ENCODE data around the gene PTPRN2.
"Not testable (repeated sequence)": the region's sequence is repeated elsewhere in the genome, so short reads cannot be mapped to it uniquely, and the experiment has no call there.

PTPRN2 gene

DNA sequence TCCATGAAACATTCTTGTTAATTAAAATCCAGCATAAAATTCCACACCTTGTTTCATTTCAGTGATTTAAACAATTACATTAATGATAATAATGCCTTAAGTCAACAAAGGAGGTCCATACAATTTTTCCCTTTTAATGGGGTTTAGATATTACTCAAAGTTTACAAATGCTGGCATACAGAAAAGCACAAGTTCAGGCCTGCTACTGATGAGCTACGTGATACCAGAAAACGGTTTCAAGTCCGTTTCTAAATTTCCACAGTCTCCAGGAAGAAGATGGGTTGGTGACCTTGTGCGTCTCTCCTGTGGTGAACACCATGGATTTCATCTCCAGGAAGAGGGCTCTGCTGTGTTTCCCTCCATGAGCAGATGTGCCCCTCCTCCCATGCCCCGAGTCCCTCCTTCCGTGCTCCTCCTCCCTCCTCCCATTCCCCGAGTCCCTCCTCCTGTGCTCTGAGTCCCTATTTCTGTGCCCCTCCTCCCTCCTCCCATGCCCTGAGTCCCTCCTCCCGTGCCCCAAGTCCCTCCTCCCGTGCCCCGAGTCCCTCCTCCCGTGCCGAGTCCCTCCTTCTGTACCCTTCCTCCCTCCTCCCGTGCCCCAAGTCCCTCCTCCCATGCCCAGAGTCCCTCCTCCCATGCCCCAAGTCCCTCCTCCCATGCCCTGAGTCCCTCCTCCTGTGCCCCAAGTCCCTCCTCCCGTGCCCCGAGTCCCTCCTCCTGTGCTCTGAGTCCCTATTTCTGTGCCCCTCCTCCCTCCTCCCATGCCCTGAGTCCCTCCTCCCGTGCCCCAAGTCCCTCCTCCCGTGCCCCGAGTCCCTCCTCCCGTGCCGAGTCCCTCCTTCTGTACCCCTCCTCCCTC, 201.9 kb downstream of the PTPRN2 start:
- not testable (repeated sequence) for DNase-seq (ENCODE audit: low read depth)

DNA sequence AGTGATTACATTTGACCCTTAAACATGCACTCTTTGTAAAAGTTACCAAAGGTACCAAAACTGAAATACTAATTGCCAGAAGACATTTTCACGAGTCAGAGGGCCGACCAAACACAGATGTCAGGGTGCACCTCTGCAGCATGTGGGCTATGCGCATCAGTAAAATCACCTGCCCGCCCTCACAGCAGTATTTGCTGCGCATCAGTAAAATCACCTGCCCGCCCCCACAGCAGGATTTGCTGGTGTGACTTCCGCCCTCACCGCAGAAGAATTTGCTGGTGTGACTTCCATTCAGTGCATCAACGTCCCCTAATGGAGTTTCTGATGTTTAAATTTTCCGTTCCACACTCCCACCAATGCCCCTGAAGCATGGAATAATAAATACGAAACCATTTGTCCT, 202.9 kb downstream of the PTPRN2 start:
- no peak for DNase-seq (ENCODE audit: low read depth)

DNA sequence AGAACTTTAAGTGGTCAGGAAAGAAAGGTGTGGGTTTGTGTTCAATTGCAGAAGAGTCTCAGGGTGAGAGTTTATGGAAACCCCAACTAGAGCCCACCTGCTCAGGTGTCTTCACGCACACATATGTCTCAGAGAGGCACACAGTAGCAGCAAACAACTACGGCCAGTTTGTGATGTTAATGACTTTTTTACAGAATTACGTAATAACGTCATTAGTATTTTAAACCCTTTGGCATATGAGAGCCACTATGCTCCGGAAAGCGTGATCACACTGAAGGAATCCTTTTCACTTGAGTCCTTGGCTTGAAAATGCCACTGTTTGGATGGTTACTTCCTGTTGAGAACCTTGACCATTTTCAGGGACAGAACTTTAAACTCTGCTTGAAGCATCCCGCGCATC, 204.0 kb downstream of the PTPRN2 start:
- no peak for DNase-seq (ENCODE audit: low read depth)

DNA sequence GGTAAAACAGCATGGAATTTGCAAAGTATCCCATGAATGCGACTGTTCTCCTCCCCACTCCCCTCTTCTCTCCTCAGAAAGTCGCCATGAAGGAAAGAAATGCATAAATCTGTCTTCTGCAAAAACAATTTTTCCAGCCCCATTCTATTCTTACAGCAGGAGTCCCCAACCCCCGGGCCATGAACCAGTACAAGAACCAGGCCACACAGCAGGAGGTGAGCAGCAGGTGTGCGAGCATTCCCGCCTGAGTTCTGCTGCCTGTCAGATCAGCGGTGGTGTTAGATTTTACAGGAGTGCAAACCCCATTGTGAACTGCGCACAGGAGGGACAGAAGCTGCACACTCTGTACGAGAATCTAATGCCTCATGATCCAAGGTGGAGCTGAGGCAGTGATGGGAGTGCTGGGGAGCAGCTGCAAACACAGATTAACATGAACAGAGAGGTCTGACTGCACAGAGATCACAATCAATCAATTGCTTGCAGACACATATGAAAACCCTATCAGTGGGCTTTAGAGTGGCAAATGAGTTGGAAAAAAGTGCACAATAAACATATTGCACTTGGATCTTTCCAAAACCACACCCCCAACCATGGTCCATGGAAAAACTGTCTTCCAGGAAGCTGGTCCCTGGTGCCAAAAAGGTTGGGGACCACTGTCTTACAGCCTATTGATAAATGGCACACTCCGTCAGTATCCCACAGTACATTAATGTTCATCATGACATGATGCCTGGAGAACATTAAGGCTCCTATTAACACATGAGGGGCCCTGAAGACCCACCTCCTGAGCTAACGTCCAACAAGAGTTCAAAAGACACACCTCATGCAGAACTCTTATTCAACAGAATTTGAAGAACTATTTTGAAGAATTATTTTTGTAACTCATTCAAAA, 205.0 kb downstream of the PTPRN2 start:
- no peak for DNase-seq (ENCODE audit: low read depth)

DNA sequence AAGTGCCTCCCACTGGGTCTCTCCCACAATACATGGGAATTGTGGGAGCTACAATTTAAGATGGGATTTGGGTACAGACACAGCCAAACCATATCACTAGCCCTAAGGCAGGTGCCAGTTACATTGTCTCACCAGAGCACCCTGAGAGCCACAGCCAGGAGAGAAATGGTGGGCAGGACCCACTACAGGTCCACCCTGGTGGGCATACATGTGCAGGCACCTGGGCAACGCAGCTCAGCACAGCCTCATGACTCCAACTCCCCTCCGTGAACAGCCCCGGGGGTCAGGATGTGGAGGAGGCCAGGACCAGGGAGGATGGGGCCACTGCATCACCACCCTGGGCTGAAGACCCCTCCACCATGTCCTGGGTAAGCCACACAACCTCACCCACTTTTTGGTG, 205.7 kb downstream of the PTPRN2 start:
- DNase-seq (ENCODE audit: low read depth): no peak

DNA sequence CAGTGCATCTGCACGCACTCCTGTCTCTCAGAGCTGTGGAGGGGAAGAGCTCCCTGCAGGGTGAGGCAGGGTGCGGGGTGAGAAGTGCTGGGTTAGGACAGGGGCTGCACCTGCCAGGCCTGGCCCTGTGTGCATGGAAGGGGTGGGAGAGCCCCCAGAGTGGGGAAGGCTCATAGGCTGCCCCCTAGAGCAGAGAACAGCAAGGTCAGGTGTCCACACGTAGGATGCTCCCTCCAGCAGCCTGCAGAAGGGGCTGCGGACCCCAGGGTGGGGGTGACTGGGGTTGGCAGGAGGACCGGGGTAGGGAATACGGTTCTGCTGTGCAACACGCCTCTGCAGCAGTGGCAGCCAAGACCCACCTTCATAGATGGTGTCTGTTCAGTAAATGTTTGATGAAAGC, 208.6 kb downstream of the PTPRN2 start:
- DNase-seq (ENCODE audit: low read depth): no peak

DNA sequence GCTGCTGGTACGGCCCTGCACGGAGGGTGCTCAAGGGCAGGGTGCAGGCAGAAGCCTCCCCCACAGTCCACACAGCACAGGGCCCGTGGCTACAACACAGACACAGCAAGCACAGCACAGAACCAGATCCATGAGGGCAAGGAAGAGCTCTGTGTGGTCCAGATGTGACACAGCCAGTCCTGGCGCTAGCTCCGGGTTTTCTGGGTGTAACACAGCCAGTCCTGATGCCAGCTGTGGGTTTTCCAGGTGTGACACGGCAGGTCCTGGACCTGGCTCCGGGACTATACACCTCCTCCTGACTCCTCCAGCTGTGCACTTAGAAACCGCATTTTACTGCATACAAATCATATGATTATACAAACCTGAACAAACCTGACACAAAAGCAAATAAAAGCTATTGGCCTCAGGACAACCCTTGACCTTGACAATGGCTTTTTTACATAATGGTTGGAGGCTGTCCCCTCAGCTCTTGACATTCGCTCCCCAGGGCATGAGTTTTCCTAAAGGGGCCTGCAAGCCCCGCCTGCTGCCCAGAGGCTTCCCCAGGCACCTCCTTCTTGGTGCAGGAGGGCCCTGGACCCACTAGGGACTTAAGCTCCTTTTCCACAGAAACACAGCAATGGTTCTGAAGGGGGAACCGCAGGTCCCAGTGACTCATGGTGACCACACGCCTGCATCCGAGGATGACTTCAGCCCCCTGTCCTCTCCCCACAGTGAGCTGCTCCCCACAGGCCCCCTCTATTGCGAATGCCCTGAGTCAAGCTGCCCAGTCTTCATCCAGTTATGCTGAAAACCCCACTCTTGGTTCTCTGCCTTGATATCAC, 209.6 kb downstream of the PTPRN2 start:
- DNase-seq (ENCODE audit: low read depth): no peak

DNA sequence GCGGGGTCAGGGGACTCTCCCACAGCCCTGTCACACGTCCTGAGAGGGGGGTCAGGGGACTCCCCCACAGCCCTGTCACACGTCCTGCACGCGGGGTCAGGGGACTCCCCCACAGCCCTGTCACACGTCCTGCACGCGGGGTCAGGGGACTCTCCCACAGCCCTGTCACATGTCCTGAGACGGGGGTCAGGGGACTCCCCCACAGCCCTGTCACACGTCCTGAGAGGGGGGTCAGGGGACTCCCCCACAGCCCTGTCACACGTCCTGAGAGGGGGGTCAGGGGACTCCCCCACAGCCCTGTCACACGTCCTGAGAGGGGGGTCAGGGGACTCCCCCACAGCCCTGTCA, 210.8 kb downstream of the PTPRN2 start:
- not testable (repeated sequence) for DNase-seq (ENCODE audit: low read depth)

DNA sequence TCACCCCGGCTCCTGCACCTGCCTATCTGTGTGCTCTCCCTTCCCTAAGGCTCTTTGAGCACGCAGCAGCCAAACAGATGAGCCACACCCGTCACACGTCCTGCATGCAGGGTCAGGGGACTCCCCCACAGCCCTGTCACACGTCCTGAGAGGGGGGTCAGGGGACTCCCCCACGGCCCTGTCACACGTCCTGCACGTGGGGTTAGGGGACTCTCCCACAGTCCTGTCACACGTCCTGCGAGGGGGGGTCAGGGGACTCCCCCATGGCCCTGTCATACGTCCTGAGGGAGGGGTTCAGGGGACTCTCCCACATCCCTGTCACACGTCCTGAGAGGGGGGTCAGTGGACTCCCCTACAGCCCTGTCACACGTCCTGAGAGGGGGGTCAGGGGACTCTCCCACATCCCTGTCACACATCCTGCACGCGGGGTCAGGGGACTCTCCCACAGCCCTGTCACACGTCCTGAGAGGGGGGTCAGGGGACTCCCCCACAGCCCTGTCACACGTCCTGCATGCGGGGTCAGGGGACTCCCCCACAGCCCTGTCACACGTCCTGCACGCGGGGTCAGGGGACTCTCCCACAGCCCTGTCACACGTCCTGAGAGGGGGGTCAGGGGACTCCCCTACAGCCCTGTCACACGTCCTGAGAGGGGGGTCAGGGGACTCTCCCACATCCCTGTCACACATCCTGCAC, 211.3 kb downstream of the PTPRN2 start:
- not testable (repeated sequence) for DNase-seq (ENCODE audit: low read depth)

DNA sequence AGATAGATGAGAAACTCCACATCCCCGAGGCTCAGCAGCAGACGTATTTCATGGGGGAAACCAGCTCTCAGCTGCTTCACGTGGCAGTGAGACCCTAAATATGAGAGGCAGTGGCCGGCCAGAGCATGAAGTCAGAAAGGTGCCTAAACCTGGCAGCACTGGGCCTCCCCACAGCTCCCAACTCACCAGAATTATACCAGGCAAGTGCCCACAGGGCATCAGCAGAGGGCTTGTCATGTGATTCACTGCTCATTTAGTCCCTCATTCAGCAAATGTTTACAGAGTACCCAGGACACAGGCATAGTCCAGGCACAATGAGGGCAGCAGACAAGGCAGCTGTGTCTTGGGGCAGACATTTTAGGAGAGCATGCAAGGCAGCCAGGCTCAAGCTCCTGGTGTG, 212.6 kb downstream of the PTPRN2 start:
- no peak for DNase-seq (ENCODE audit: low read depth)

DNA sequence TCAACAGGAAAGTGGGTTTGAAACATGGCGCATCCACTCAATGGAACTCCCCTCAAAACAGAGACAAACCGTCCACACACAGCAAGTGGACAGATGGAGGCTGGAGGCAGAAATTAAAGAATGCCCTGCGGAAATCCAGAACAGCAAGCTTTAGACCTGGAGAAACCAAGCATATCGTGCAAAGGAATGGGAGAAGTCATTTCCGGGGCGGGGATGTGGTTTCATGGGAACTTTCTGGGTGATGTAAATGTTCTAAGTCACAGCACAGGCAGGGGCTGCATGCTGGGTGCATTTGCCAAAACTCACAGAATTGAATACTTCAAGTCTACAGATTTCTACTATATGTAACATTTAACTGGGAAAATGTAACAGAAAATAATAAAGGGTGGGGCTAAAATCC, 213.0 kb downstream of the PTPRN2 start:
- no peak for DNase-seq (ENCODE audit: low read depth)

DNA sequence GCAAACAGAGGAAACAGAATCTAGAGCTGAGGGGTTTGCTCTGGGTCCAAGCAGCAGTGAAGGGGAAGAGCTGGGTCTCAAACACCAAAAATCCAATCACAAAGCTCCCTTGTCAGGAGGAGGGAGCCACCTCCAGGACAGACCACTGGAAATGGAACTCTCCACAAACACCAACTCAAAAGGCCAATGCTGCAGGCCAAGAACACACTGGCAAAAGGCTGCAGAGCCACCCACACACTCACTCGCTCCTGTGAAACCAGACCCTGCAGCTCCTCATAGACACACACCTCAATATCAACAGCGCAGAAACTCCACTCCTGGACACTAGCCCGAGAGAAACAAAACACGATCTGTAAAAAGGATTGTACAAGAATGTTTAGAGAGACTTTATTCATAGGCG, 213.5 kb downstream of the PTPRN2 start:
- DNase-seq (ENCODE audit: low read depth): no peak

DNA sequence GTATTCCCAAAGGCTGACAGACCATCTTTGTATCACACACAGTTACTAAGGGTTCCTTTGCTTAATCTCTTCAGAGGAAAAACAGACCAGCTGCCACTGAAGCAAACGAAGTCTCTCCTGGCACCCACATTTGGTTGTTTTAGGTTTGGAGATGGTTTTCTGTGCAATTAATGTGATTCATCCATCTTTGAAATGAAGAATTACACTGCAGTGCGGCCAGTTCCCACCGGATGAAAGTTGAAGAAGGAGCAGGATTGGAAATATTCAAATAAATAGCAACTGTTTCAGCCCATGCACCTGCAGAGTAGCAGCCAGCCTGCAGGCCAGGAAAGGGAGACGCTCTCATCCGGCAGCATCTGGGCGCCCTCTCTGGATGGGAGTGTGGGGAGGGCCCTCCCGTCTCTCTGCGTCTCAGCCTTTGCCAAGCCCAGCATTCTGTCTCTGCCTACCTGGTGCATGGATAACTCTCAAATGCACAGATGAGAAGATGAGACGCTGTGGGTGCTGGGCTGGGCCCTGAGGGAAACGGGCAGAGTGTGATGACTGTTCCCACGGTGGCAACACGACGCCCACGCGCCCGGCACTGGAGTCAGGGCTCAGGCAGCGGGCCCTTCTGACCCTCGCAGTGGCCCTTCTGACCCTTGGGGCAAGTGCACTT, 214.0 kb downstream of the PTPRN2 start:
- no peak for DNase-seq (ENCODE audit: low read depth)

DNA sequence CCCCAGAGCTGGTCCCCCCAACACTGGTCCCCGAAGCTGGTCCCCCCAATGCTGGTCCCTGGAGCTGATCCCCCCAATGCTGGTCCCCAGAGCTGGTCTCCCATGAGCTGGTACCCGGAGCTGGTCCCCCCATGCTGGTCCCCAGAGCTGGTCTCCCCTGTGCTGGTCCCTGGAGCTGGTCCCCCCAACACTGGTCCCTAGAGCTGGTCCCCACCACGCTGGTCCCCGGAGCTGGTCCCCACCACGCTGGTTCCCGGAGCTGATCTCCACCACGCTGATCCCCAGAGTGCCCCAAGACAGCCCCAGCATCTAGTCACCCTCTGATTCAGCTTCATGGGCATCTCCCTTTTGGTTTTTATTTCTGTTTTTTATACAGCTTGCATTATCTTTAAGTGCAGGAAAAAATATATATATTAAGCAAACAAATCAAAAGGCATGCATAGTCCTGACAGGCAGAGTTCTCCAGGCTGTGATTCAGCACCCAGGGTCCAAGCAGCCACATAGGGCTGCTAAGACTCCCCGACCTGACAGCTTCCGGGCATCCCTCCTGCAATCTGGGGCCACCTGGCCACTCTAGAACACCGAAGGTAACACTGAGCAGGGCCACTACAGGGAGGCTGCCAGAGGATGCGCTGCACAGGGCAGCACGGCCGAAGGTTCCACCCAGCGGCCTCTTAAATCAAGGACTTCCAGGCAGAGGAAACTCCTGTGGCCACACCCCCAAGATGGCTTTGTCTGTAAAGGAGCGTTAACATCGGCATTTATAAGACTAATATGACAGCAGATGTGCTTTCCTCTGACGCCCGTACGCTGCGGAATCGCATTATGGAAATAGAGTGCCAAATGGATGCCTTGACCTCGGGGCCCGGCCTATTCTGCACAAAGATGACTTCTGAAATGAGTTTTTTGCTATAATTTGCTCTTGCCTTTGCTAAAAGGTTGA, 215.0 kb downstream of the PTPRN2 start:
- DNase-seq (ENCODE audit: low read depth): no peak

DNA sequence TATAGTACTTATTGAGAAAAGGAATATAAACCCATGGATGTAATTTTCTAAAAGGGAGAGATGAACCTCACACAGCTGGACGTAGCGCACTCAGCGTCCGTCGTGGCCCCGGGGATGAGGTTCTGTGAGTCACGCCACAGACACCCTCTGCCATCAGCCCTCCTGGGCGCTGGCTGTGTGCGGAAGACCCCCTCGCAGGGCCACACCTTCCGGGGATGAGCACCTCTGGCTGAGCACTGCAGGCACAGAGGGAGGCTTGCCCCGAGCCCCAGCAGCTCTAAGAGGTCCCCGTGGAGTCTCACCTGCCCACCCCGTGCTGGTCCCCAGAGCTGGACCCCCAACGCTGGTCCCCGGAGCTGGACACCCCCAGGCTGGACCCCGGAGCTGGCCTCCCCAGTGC, 215.8 kb downstream of the PTPRN2 start:
- no peak for DNase-seq (ENCODE audit: low read depth)

DNA sequence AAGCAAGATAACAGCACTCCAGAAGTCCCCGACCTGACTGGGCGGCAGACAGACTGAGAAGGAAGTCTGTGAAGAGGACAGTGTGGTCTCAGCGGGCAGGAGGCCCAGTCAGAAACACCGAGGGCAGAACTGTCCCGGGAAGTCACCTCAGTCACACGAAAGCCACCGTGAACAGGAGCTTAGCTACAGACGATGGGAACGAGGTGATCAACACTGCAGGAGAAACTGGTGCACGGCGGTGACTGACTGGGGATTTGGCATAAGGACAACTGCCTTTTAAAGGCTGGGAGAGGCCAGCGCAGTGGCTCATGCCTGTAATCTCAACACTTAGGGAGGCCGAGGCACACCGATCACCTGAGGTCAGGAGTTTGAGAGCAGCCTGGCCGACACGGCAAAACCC, 217.8 kb downstream of the PTPRN2 start:
- no peak for DNase-seq (ENCODE audit: low read depth)

DNA sequence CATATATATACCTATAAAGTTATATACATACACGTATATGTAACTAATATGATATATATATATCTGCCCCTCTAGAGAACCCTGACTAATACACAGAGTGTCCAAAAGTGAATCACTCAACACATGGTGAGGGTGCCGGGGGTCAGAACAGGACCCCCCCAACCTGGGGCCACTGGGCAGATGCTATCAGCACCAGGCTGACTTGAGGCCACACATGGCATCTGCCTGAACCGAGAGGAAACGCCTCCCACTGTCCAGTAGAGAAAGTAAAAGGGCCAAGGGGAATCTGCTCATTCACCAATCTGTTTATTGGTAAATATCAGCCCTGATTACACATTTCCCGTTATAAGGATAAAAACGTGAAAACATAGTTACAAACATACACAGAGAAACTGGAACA, 218.3 kb downstream of the PTPRN2 start:
- DNase-seq (ENCODE audit: low read depth): no peak

DNA sequence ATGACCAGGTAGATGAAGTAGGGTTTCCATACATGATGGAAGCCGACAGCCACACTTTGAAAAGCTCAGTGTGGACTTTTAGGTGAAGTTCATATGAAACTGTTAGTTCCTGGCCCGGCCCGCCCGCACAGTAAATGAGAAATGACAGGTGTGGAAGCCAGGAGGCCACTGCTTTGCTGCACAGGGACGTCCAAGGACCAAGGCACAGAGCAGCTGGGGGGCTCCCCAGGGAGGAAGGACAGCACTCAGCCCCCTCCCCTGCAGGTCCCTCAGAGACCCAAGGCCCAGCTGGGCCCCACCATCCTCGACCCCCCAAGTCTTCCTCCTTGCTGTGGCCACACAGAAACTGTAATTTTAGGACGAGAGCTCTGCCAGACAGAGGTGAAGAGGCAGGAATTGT, 219.2 kb downstream of the PTPRN2 start:
- no peak for DNase-seq (ENCODE audit: low read depth)

DNA sequence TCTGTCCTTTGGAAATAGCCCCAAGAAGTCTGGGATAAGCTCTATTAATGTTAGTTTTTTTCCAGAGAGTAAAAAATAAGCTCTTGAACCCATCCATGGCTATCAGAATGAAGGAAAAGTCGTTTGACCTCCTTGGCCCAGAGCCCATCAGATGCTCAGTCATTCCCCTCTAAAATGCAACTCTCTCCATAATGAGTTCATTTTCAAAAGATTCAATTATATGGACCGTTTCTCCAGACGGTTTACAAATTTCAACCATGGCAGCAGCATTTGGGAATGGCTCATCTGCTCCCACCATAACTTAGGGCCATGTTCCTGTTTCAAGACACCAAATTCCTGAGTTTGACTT, 220.0 kb downstream of the PTPRN2 start:
- DNase-seq (ENCODE audit: low read depth): no peak

DNA sequence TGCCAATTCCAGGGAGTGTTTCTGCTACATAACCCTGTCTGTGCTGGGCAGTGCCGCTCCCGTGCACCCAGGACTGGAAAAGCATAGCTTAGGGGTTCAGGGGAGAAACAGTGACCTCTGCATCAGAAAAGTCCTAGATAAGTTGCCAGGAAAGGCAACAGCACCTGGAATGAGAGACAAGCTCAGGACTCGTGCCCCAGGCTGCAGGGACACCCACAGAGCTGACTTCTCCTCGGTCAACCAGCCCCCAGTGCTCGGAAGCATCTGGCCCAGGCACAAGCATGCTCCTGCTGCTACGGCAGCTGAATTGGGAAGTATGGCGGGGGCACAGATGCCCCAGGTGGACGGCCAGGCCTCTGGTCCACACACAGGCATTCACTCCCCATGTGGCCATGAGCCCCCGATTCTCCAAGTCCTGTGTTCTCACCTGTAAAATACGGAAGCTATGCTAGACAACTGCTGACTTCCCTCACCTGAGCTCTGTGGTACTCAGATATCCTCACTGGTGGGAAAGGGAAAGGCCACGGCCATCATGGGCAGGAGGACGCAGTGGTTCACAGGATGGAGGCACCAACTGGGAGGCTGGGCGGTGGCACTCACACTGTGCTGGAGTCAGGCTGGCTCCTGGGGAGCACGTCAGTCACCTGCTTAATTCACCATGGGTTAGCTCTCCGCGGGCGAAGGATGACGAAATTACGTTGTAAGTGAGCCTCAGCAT, 220.5 kb downstream of the PTPRN2 start:
- DNase-seq (ENCODE audit: low read depth): no peak

Data from stimulated activated CD8-positive, alpha-beta memory T cell treated with anti-CD3 and anti-CD28 coated beads, Interleukin-15, amount 100 ng/mL, for 24 hours (primary cell).